ENCODE measurements around the gene SLC22A3.

GRCh38 chr6:160439751-160440150 is 91.6 kb downstream of the SLC22A3 start:
- TF ChIP-seq, protein P1, sequence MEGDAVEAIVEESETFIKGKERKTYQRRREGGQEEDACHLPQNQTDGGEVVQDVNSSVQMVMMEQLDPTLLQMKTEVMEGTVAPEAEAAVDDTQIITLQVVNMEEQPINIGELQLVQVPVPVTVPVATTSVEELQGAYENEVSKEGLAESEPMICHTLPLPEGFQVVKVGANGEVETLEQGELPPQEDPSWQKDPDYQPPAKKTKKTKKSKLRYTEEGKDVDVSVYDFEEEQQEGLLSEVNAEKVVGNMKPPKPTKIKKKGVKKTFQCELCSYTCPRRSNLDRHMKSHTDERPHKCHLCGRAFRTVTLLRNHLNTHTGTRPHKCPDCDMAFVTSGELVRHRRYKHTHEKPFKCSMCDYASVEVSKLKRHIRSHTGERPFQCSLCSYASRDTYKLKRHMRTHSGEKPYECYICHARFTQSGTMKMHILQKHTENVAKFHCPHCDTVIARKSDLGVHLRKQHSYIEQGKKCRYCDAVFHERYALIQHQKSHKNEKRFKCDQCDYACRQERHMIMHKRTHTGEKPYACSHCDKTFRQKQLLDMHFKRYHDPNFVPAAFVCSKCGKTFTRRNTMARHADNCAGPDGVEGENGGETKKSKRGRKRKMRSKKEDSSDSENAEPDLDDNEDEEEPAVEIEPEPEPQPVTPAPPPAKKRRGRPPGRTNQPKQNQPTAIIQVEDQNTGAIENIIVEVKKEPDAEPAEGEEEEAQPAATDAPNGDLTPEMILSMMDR (IDR thresholded peaks at IDR 0.05; ENCODE audit: low read depth, low read length) = no peak
- TF ChIP-seq, protein P2, sequence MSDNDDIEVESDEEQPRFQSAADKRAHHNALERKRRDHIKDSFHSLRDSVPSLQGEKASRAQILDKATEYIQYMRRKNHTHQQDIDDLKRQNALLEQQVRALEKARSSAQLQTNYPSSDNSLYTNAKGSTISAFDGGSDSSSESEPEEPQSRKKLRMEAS (IDR thresholded peaks at IDR 0.05; ENCODE audit: low read depth, low read length) = no peak
- TF ChIP-seq POLR2A (IDR thresholded peaks at IDR 0.05; ENCODE audit: extremely low read depth, insufficient read length) = no peak

Data from NB4 (cell line).